HL-60/S4 treated with retinoic acid at 250 ng/mL for 4 days and 3 days (cell line): ENCODE data around the gene TRABD2A.

Experiments
- in situ Hi-C: fragments of 300-500 bp; cut with MboI; formaldehyde crosslinking; loops from 2 replicates; pipeline ENCODE4 v1.7.0; 2022; ENCODE audit warnings: low sequenced_read_pairs

TRABD2A gene

DNA sequence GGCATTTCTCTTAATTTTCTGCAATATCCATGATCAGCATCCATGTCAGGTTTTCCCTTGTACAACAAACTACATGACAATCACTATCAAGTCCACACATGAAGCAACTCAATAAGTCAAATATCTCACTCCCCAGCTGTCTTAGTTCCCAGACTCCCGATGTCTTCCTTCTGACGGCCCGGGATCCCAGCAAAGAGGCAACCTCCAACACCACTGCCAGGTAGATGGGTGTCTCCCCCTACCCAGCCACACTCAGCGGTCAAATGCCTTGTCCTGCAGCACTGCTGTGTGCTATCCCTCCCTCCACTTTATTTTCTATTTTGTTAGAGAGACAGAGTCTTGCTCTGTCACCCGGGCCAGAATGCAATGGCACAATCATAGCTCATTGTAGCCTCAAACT lies 23.3 kb downstream of the TRABD2A start:
- in situ Hi-C loops = no loop called here

DNA sequence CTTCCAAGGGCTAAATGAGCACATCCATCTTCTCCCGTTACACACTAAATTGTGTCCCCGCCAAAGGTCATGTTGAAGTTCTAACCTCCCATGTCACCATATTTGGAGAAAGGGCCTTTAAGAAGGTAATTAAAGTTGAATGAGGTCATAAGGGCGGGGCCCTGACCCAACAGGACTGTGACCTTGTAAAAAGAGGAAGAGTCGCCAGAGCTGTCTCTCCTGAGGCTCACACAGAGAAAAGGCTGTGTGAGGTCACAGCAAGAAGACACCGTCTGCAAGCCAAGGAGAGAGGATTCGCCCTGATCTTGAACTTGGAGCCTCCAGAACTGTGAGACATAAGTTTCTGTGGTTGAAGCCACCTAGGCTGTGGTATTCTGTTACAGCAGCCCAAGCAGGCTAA lies 24.1 kb downstream of the TRABD2A start:
- in situ Hi-C loops = no loop called here

DNA sequence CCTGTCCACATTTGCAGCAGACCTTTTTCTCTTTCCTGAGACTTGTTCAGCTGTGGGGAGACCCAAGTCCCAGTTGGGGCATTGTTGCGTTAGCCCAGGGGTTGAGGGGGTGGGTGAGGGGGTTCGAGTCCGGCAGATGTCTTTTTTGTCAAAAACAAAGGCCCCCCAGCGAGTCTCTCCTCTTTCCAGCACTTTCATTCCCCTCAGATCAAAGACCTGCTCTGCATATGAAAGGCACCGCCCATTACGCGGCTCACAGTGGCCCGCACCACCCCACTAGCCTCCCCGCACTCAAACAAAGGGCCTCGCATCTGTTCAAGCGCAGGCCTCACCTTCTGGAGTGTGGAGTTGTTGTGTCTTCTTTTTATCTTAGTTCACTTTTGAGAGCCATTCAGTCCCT lies 25.2 kb downstream of the TRABD2A start:
- in situ Hi-C loops = no loop called here

DNA sequence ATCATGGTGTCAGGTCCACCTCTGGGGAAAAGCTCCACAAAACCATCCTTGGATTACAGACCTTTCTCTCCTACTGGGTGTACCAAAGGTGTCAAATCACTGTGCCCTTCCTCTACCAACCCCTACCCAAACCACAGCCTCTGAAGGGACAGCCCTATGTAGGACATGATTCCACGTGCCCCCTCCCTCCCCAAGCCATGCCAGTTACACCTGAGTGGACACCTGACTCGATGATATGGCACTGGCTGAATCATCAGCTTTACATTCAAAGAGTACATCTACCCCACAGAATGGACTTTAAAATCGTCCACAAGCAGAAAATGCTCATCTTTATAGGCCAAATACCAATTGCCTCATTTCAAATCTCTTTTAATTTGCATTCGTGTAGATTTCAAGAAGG lies 26.0 kb downstream of the TRABD2A start:
- in situ Hi-C loops = no loop called here

DNA sequence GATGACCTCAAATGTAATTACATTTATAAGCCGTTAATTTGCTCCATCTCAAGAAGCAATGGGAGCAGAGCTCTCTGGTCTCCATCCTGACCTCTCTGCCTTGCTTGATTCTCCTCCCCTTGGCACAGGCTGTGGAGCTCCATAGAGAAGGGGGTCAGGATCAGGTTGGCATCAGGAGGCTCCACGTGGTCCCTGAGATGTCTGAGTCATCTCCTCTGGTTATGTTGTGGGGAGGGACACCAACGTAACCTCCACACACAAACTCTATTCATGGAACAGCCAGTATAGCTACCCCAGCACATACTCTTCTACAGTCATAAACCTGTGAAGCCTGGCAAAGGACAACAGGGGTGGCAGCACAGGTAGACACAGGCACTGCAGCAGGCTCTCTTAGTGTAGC lies 29.0 kb downstream of the TRABD2A start:
- in situ Hi-C loops = no loop called here

DNA sequence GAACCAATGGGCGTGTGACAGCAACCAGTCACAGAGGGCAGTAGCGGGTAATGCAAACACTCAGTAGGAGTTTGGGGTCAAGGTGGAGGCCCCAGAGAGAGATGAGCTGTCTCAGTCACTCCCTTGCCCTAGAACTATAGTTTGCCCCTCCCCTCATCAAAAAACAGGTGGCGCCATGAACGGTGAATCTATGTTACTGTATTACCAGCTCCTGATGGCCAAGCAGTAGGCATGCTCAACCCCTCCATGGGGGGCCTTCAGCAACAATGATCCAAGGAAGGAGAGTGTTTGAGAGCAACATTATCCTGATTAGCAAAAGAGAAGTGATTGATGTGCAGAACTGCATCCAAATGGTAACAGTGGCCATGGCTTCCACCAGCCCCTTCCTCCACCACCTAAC lies 30.4 kb downstream of the TRABD2A start:
- in situ Hi-C loops = no loop called here

DNA sequence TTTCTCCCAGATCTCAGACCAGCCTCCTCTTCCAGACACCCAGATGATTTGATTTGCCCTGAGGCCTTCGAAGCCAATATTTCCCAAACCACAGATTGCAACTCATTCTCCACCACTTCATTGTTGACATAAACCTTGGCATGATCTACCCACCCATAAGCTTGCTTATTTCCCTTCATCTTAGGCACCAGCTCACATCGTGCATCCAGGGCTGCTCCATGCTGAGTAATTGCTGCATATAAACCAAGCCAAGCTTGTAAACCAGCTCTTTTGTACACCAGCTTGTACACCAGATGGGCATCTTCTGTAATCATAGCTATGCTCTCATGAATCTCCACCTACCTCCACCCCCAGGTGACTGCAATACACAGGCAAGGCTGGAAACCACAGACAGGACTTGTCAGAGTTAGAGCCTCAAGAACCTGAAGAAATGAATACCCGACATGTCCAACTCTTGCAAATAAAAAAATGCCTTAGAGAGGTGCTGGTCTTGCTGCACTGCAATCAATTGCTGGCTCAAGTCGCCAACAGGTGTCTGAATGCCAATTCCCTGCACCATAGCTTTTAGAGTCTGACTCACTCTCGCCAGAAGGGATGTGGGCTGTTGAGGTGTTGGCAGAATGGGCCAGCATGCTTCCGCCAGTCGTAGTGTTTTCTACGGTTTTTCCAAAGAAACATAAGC lies 31.5 kb downstream of the TRABD2A start:
- in situ Hi-C loops = no loop called here

DNA sequence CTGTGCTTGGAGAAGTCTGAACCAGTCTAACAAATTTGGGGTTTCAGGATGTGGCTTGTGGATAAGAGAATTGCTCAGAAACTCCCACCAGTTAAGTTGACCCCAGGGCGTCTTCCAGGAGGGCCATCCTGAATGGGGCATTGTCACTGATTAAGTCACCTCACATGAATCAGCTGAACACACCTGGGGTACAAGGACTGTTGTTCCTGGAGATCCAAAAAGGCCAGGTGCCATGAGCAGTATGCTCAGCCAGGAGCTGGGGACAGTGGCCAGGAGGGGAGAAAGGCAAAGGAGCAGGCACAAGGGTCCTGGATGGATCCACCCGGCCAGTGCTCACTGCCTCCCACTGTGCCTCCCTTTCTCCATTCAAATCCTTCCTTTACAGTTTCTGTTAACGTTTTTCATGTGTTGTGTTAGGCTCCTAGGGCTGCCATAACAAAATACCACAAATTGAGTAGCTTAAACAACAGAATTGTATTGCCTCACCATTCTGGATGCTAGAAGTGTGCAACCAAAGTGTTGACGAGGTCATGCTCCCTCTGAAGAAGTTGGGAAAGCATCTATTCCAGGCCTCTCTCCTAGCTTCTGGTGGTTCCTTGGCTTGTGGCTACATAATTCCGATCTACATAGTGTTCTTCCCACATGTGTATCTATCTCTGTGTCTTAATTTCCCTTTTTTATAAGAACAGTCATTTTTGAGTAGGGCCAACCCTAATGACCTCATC lies 33.4 kb downstream of the TRABD2A start:
- in situ Hi-C loops = no loop called here

DNA sequence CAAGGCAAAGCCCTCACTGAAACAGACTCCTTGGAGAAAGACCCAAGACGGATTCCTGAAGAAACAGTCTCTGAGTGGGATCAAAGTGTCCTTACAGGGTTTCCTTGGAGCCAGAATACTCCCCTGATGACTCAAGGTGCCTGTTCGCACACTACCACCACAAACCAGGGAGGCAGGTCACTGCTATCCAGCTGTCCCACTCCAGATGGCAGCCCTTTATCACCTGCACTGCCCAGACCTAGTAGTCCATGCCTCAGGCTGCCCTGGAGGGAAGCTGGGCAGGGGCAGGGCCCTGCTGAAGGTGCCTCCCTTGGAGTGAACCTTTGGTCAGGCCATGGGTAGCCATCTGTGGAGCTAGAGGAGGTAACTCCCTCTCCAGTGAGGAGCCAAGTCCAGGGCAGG lies 34.1 kb downstream of the TRABD2A start:
- in situ Hi-C loops = no loop called here

DNA sequence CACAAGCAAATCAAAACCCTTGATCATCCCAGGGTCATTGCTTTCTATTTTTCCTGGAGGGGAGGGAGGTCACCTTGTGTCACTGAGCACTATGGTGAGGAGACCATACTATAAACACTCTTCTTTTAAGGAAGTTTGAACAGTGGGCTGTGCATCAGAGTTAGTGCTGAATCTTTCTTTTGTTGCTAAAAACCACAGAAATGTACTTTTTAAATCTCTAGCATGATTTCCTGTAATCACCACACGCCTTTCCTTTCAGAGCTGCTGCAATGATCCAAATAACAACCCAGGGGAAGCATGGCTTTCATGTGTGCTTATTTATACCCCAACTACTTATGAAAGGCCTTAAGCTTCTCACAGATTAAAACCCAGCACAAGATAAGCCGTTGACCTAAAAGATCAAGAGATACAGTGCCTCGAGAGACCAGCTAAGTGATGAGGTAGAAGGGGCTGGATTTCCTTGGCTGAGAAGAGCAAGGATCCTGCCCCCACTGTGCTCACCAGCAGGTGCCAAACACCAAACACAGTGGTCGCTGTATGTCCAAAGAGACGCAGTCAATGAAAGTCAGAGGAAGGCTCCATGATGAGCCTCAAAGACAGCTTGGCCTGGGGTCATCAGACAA lies 34.7 kb downstream of the TRABD2A start:
- in situ Hi-C loops = no loop called here

DNA sequence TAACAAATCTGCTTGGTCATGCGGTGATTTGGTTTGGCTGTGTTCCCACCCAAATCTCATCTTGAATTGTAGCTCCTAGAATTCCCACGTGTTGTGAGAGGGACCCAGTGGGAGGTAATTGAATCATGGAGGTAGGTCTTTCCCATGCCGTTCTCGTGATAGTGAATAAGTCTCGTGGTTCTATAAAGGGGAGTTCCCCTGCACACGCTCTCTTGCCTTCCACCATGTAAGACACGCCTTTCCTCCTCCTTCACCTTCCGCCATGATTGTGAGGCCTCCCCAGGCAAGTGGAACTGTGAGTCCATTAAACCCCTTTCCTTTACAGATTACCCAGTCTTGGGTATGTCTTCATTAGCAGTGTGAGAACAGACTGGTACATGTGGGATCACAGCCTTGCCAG lies 36.7 kb downstream of the TRABD2A start:
- in situ Hi-C loops = no loop called here

DNA sequence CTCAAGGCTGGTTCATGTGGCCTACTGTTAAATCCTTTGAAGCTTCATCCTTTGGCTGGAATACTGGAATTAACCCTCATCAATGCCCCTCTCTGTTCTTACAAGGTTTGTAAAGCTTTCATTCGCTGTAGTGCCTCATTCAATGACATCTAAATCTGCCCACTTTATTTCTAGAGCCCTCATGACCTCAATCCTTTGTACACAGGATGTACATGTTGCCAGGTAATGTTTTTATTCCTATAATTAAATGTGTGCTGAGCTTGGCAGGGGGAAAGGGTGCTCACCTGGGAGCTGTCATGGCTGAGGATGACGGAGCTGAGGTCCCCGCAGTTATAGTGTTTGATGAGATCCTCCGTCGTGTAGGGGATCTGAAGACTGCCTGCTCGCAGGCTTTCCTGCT lies 39.3 kb downstream of the TRABD2A start:
- in situ Hi-C loops = no loop called here

DNA sequence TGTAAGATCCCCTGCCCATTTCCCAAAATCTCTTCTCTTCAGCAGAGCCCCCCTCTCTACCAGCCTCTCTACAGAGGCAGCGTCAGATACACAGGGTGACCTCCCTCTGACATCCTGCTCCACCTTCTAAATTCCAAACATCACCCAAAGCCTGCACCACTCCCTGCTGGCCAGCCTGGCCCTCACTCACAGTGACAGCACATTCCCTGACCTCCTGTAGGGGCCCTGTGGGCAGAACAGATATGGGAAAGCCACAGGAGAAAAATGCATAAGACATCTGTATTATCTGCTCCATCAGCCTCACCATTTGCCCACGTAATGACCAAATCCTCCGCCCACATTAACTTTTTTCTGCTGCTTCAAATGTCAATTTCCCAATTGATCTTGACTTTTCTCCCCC lies 40.6 kb downstream of the TRABD2A start:
- in situ Hi-C loops = no loop called here

DNA sequence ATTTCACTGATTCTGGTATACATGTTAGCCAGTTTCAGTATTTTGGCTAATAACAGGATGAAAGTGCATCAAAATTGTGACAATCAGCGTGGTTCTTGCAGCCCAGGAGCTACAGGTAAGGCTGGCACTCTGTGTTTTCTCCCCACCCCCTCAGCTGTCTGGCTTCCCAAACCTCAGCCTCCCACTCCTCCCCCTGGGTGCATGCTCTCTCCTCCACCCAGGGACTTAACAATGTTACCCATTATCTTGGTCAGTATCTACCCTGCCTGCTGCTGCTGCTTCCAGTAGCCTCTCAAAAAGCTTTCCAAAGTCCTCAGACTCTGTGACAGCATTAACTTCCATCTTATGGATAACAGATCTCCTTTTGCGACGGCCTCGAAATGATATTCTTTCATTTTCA lies 41.0 kb downstream of the TRABD2A start:
- in situ Hi-C loops = no loop called here

DNA sequence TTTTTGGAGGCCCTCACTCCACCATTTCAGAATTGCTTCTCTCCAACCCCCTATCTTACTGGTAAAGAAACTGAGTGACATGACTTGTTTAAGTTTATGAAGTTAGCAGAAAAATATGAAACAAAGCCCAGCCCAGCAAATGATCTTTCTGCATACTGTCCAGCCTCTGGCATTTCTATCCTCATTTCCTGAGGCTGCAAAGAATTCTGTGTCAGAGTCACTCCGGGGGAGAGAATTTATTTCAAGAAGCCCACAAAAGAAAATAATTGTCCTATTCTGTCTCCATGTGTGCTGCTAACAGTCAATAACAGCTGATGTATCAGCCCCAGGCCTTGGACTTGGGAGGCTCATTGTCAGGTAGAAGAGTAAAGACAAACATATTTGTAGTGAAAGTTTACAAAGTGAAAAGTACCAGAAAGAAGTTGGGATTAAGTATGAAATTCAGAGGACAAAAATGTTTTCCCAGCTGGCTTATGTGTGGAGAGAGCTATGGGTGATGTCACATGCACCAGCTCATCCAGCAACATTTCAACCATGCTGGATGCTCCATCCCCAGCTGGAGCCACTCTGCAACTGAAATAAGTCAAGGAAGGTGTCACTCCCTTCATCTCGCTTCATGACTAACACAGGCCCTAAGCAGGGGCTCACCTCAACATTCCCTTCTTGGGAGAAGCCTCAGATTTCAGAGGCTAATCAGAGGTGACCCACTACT lies 42.3 kb downstream of the TRABD2A start:
- in situ Hi-C loops = no loop called here

DNA sequence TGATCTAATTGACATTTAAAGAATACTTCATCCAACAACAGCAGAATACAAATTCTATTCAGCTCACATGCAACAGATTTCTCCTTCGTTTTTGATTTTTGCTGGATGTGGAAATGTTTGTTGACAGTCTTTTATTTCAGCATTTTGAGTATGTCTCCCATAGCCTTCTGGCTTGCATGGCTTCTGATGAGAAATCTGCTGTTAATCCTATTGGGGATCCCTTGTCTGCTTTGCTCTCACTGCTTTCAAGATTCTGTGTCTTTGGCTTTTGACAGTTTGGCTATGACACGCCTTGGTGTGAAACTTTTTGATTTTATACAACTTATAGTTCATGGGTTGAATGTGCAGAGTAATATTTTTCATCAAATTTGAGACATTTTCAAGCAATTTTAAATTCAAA lies 44.7 kb downstream of the TRABD2A start:
- in situ Hi-C loops = no loop called here

DNA sequence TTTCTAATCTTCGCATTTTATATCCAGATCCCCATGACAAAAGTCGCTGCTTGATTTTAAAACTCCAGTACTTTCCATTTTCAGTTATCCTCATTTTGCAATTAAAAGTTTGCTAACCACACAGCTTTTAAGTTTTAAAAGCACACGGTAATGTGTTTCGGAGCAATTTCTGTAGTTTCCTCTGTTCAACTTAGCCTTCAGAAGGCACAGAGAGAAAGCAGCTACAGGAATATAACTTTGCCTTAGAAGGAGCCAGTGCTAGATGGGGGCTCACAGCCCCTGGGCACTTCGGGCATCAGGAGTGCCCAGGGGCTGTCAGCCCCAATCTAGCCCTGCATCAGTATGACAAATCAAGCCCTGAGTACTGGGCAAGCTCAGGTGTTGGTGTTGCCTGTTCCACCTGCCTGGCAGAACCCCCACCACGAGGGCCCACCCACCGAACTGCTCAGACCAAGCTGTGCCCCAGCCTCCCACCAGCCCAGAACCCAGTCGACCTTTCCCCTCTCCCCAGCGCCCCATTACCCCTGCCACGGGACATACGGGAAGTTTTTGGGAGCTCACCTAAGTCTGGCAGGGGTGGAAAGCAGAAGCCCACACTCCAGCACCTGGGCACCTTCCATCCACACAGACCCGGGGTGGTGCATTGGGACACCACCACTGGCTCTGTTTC lies 47.3 kb downstream of the TRABD2A start:
- in situ Hi-C loops = no loop called here

DNA sequence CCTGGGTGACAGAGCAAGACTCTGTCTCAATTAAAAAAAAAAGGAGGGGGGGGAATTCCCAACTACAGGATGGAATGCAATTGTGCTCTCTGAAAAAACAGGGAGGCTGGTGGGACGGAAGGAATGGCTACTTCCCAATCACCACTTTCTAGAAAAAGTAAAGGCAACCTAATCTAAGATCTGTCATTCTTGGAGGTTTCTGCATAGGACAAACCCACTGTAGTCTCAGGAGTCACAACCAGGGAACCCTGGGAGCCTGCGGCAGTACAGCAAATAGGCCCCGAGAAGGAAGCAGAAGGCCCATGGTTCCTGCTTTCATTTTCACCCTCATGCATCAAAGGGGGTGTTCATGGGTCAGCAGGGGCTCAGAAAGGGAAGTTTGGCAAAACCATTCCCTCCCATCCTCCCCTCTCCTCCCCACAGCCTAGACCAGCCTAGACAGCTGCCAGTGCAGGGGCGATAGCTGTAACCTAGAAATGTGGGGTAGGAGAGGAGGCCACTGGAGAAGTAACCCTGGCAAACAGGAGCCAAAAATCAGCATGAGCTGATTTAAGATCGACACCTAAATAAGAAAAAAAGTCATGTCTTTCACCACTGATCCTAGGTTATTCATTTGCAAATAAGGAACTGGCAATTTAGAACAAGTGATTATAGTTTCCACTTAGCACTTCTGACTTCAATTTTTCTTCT lies 48.0 kb downstream of the TRABD2A start:
- in situ Hi-C loops = no loop called here

DNA sequence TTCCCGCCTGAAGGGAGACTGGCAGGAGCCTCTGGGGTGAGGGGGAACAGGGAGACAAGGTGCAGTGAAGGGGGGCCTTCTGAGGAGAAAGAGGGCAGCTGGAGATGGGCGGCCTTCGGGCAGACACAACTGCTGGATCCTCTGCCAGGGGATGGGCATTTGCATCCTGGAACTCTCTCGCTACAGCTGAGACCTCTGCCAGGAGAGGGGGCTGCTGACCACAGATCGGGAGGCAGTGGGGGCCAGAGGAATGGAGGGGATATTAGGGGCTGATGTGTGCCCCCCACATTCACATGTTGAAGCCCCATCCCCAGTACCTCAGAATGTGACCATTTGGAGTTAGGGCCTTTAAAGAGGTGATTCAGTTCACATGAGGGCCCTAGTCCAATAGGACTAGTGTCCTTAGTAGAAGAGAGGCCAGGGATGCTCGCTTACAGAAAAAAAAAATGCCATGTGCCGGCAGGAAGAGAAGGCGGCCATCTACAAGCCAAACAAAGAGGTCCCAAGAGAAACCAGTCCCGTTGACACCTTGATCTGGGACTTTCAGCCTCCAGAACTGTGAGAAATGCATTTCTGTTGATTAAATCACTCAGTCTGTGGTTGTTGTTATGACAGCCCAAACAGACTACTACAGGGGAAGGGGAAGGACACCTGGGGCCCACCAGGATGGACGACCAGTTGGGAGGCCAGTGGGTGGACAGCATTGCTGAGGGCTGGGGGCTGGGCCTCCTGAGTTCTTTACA lies 50.0 kb downstream of the TRABD2A start:
- in situ Hi-C loops = no loop called here

DNA sequence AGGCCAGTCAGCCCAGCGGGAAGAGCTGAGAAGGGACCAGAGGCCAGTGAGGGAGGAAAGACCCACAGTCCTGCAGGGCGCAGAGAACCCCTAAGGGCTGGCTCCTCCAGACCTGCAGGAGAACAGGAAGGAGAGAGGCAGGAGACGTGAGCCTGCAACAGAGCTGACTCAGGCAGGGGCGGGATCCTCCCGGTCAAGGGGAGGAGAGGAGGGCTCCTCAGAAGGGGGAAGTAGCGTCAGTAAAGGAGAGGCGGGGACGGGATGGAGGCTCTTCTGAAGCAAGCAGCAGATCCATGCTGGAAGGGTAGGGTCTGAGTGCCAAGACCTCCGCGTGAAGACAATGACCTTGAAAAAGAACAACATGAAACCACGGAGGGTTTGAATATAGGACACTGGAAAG lies 50.8 kb downstream of the TRABD2A start:
- in situ Hi-C loops = no loop called here
